Kidney (tissue), 14 donors: ENCODE measurements around the gene CCDC192. TPM values are rescaled to one million over a fixed set of nuclear protein-coding genes. Genes with fewer than 3 reads are reported as not detected.

Experiments
- DNase-seq, 5 donors: peaks; one replicate each; pipeline ENCODE4 v3.0.0-alpha.2; 2013 to 2020
- FAIRE-seq: peaks from 2 replicates; lab custom pipeline; 2012; peaks lifted over from hg19 to GRCh38; lab: Jason Lieb, UNC
- H3K27ac ChIP-seq, 2 donors: one replicate each; pipeline ENCODE4 v1.7.0; 2013; ENCODE audit warnings: low read depth in 2 of 2, low read length in 2 of 2, inconsistent platforms in 1 of 2
- H3K27me3 ChIP-seq: one replicate; pipeline ENCODE4 v1.7.1; 2013; ENCODE audit warnings: low read length, inconsistent platforms; ENCODE audit not compliant: control insufficient read depth, insufficient read depth
- H3K36me3 ChIP-seq, 3 donors: one replicate each; pipeline versions ENCODE4 v1.7.0 to v1.7.1; 2013; ENCODE audit warnings: low read length in 3 of 3, control low read depth in 1 of 3, inconsistent platforms in 1 of 3; ENCODE audit not compliant: insufficient read depth in 3 of 3, control insufficient read depth in 2 of 3
- H3K4me1 ChIP-seq, 3 donors: one replicate each; pipeline versions ENCODE4 v1.7.0 to v1.7.1; 2013; ENCODE audit warnings: low read length in 3 of 3, inconsistent platforms in 1 of 3, low read depth in 1 of 3; ENCODE audit not compliant: control insufficient read depth in 2 of 3, insufficient read depth in 2 of 3
- H3K4me3 ChIP-seq, 3 donors: one replicate each; pipeline versions ENCODE4 v1.7.0 to v1.8.1; 2013; ENCODE audit warnings: low read length in 3 of 3, control low read depth in 1 of 3, inconsistent platforms in 1 of 3
- H3K9ac ChIP-seq, 3 donors: one replicate each; pipeline versions ENCODE4 v1.7.0 to v1.7.1; 2013; ENCODE audit warnings: low read length in 3 of 3, control low read depth in 1 of 3, inconsistent platforms in 1 of 3
- H3K9me3 ChIP-seq, 3 donors: one replicate each; pipeline versions ENCODE4 v1.7.0 to v1.7.1; 2013; ENCODE audit warnings: low read length in 3 of 3, control low read depth in 1 of 3, inconsistent platforms in 1 of 3; ENCODE audit not compliant: control insufficient read depth in 2 of 3, insufficient read depth in 1 of 3
- intact Hi-C: fragments of 100-400 bp; cut with DNase I; formaldehyde crosslinking; loops from one replicate; pipeline ENCODE4 v1.11.1; 2022
- polyA plus RNA-seq: library from polyadenylated mRNA; stranded (reverse); fragments of 350-450 nt; fragmentation: Illumina TruSeq; extraction: RNeasy Lipid Tissue Mini Kit (QIAGEN cat#74804); gene quantifications from one replicate; pipeline ENCODE4 v1.2.3, GENCODE V29; 2014; ENCODE audit warnings: low read depth, low replicate concordance; ENCODE audit not compliant: insufficient read depth
- total RNA-seq: library from RNA; stranded (reverse); fragmentation: NEBNext Ultra II Directional; extraction: Animal tissue kit (Norgen Biotek cat#: 25700); gene quantifications from one replicate; pipeline ENCODE4 v1.2.1, GENCODE V29; 2021
- TF ChIP-seq, protein P1 (sequence below): IDR thresholded peaks from 3 replicates; pipeline ENCODE4 v1.5.1; 2012; ENCODE audit warnings: mild to moderate bottlenecking, moderate library complexity, borderline replicate concordance; ENCODE audit not compliant: insufficient read depth; ENCODE audit errors: extremely low read depth
- donor health status: control.
- donor health status: control.
- donor health status: control.
- donor health status: control.
- donor health status: control.
- donor health status: DM: yes; HTN: yes; CAD: no.
- donor health status: Normal renal cell carcinoma (clear cell type).

CCDC192 gene
- total and polyA plus RNA-seq, 2 donors from 2014 or later: not detected

DNA sequence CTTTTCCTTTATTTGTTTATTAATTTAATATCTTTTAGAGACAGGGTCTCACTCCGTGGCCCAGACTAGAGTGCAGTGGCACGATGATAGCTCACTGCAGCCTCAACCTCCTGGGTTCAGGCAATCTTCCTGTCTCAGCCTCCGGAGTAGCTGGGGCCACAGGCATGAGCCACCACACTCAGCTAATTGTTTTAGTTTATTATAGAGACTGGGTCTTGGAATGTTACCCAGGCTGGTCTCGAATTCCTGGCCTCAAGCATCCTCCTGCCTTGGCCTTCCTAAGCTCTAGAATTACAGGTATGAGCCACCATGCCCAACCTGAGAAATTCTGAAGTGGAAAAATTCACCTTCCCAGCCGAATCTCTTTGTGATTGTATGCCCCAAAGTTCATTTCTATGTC lies 240.9 kb downstream of the CCDC192 start:
- H3K9ac ChIP-seq: no peak overlapping the region
- H3K4me3 ChIP-seq: no peak overlapping the region
- FAIRE-seq (no peak), DNase-seq (no peak)
- no peaks in the 10 kb centered on the region for H3K9me3 ChIP-seq
- H3K27me3 ChIP-seq: no peaks in the 10 kb centered on the region
- H3K4me1 ChIP-seq: no peaks in the 10 kb centered on the region
- no peak overlapping the region for H3K27ac ChIP-seq
- TF ChIP-seq, protein P1, sequence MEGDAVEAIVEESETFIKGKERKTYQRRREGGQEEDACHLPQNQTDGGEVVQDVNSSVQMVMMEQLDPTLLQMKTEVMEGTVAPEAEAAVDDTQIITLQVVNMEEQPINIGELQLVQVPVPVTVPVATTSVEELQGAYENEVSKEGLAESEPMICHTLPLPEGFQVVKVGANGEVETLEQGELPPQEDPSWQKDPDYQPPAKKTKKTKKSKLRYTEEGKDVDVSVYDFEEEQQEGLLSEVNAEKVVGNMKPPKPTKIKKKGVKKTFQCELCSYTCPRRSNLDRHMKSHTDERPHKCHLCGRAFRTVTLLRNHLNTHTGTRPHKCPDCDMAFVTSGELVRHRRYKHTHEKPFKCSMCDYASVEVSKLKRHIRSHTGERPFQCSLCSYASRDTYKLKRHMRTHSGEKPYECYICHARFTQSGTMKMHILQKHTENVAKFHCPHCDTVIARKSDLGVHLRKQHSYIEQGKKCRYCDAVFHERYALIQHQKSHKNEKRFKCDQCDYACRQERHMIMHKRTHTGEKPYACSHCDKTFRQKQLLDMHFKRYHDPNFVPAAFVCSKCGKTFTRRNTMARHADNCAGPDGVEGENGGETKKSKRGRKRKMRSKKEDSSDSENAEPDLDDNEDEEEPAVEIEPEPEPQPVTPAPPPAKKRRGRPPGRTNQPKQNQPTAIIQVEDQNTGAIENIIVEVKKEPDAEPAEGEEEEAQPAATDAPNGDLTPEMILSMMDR: no peak
- intact Hi-C loops: no loop called here
- no peaks in the 10 kb centered on the region for H3K36me3 ChIP-seq

DNA sequence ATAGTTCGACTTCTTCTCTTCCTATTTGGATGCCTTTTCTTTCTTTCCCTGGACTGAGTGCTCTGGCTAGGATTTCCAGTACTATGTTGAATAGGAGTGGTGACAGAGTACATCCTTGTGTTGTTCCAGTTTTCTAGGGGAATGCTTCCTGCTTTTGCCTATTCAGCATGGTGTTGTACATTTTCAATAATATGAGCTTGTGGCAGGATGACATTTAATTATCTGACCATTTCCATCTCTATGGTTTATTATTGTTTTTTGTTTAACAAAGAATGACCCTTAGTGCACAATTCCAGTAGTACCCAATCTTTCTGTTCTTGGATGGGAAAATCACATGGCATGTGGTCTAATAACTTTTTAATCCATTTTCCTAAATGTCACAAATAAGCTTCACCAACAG lies 244.8 kb downstream of the CCDC192 start:
- Histone ChIP-seq H3K9ac (no peak overlapping the region), H3K27ac (no peak overlapping the region), H3K9me3 (no peaks in the 10 kb centered on the region), H3K4me1 (no peaks in the 10 kb centered on the region), H3K4me3 (no peak overlapping the region), H3K27me3 (no peaks in the 10 kb centered on the region), H3K36me3 (no peaks in the 10 kb centered on the region)
- TF ChIP-seq, protein P1: no peak
- FAIRE-seq (no peak), DNase-seq (no peak)
- intact Hi-C loops: no loop called here

DNA sequence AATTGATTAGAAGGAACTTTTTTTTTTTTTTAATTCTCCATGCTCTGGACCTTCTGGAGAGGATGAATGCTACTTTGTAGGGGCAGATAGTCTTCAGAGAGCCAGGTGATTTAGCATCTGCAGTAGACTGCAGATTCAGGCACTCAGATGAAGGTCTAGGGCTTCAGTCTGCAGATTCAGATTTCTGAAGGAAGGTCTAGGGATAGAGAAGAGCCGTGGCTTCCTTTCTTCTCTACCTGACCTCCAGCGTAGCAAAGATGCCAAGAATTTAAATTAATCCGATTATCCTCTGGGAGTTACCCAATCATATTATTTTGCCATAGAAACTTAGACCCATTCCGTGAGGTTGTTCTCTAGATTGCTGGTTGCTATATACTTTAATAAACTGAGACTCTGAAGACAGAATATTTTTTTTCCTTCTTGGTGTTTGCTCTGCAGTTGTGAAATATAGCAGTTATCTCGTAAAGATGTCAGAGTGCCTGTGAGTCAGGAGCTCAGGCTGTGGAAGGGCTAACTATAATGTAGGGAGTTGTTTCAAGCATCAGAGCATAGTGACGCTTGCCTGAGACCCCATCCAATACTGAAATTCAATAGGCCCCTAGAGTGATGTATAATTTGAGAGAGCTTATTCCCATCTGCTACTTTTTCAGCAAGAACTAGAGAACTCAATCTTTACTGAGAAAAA lies 247.7 kb downstream of the CCDC192 start:
- Histone ChIP-seq H3K27me3 (no peaks in the 10 kb centered on the region), H3K4me3 (no peak overlapping the region), H3K27ac (no peak overlapping the region), H3K4me1 (no peaks in the 10 kb centered on the region), H3K36me3 (no peaks in the 10 kb centered on the region), H3K9ac (no peak overlapping the region), H3K9me3 (no peaks in the 10 kb centered on the region)
- intact Hi-C loops: no loop called here
- DNase-seq (peak in 2 of 5 donors; percentile 60 to 67), FAIRE-seq (no peak)
- TF ChIP-seq, protein P1: no peak

DNA sequence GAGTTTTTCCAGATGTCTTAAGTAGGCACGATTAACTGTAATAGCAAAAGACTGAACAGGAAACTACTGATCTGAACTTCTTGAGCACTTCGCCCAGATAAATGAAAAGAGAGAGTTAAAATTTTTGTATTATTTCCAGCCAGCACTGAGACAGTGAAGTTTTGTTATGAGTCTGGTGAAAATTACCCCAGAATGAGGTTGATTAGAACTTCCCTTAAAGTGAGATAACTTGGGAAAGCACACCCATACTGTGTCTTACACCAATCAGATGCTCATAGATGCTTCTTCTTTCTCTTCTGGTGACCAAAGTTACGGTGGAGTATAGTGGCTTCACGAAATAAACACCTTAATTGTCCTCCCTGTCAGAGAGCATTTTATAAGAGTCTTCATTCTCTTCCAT lies 248.6 kb downstream of the CCDC192 start:
- TF ChIP-seq, protein P1: no peak
- FAIRE-seq (no peak), DNase-seq (no peak)
- H3K4me1 ChIP-seq: no peaks in the 10 kb centered on the region
- no peak overlapping the region for H3K4me3 ChIP-seq
- H3K9ac ChIP-seq: no peak overlapping the region
- no peaks in the 10 kb centered on the region for H3K36me3 ChIP-seq
- intact Hi-C loops: no loop called here
- H3K27ac ChIP-seq: no peak overlapping the region
- H3K9me3 ChIP-seq: no peaks in the 10 kb centered on the region
- no peaks in the 10 kb centered on the region for H3K27me3 ChIP-seq
